Kidney epithelial cell (primary cell): ENCODE data around the gene PLA2G4F. TPM values are rescaled to one million over a fixed set of nuclear protein-coding genes. Genes with fewer than 3 reads are reported as not detected.

Experiments
- DNase-seq: peaks from one replicate; pipeline ENCODE4 v3.0.0-alpha.2; 2010; ENCODE audit warnings: low read depth
- H3K27me3 ChIP-seq: 2 replicates; pipeline ENCODE4 v1.6.0; 2011; ENCODE audit warnings: low read length; ENCODE audit not compliant: control insufficient read depth, insufficient read depth
- H3K36me3 ChIP-seq: 2 replicates; pipeline ENCODE4 v1.5.1; 2011; ENCODE audit warnings: low read length; ENCODE audit not compliant: control insufficient read depth, insufficient read depth
- H3K4me3 ChIP-seq: 2 replicates; pipeline ENCODE4 v1.5.1; 2011; ENCODE audit warnings: low read depth, mild to moderate bottlenecking, control low read depth, low read length
- CTCF ChIP-seq: IDR thresholded peaks from 2 replicates; pipeline ENCODE4 v1.5.1; 2011; ENCODE audit warnings: mild to moderate bottlenecking, moderate library complexity, low read length, control low read depth, inconsistent platforms; ENCODE audit not compliant: insufficient read depth, poor library complexity, severe bottlenecking
- total RNA-seq: library from RNA; depleted of rRNA; stranded (reverse); fragments of >200 nt; gene quantifications from 2 replicates; pipeline ENCODE4 v1.2.3, GENCODE V29; 2015

PLA2G4F gene
- total RNA-seq, 1 donor from 2014 or later: 0.84 TPM

- H3K36me3 ChIP-seq: no peaks in the 10 kb centered on the region
- no peaks in the 10 kb centered on the region for H3K27me3 ChIP-seq
- no peak overlapping the region for H3K4me3 ChIP-seq
- DNase-seq: no peak
- TF ChIP-seq CTCF: no peak
These were observed 42.1 kb upstream of the PLA2G4F start for GRCh38 chr15:42198516-42198915.

GRCh38 chr15:42194513-42194912 lies 38.1 kb upstream of the PLA2G4F start:
- no peak for DNase-seq

GRCh38 chr15:42193383-42193782 lies 36.9 kb upstream of the PLA2G4F start:
- H3K27me3 ChIP-seq: no peaks in the 10 kb centered on the region
- H3K4me3 ChIP-seq: no peak overlapping the region
- no peak for DNase-seq
- TF ChIP-seq CTCF: no peak
- no peaks in the 10 kb centered on the region for H3K36me3 ChIP-seq

More at GRCh38 chr15:42194513-42194912, 38.1 kb upstream of the PLA2G4F start:
- Histone ChIP-seq H3K27me3 (no peaks in the 10 kb centered on the region), H3K36me3 (no peaks in the 10 kb centered on the region), H3K4me3 (no peak overlapping the region)
- no peak for TF ChIP-seq CTCF

GRCh38 chr15:42191610-42192346 lies 35.3 kb upstream of the PLA2G4F start:
- no peak overlapping the region for H3K4me3 ChIP-seq
- TF ChIP-seq CTCF: no peak
- no peaks in the 10 kb centered on the region for H3K27me3 ChIP-seq
- DNase-seq: no peak
- H3K36me3 ChIP-seq: peaks cover 1% of the 10 kb centered on the region

GRCh38 chr15:42190370-42190769 lies 33.9 kb upstream of the PLA2G4F start:
- DNase-seq: no peak
- no peaks in the 10 kb centered on the region for H3K27me3 ChIP-seq
- no peak for TF ChIP-seq CTCF
- H3K36me3 ChIP-seq: peaks cover 1% of the 10 kb centered on the region
- no peak overlapping the region for H3K4me3 ChIP-seq

GRCh38 chr15:42185801-42186200 lies 29.4 kb upstream of the PLA2G4F start:
- no peak overlapping the region for H3K4me3 ChIP-seq
- no peak for TF ChIP-seq CTCF
- H3K27me3 ChIP-seq: no peaks in the 10 kb centered on the region
- H3K36me3 ChIP-seq: peaks cover 3% of the 10 kb centered on the region
- no peak for DNase-seq
